K562 (cell line): ENCODE measurements around the gene LRRC10B. TPM values are rescaled to one million over a fixed set of nuclear protein-coding genes. Genes with fewer than 3 reads are reported as not detected.

Experiments used
- ATAC-seq: fragments of 200-7000 bp; cut with Tn5 transposase; 3 replicates; pipeline ENCODE4 v1.9.1; 2020; ENCODE audit warnings: moderate library complexity
- BruUV-seq: library from RNA; stranded (reverse); fragments of 400-500 nt; replicated peaks from 2 replicates; lab custom pipeline; 2021; lab: Mats Ljungman, UMichigan
- CTCF ChIA-PET: fragments of 300-600 bp; formaldehyde crosslinking; extraction: SDS; loops from one replicate; lab custom pipeline; 2021; ENCODE audit warnings: low intra/inter-chr PET ratio; lab: Yijun Ruan, JAX
- POLR2A ChIA-PET: fragments of 300-600, 350-650 bp; sonication (Branson Sonifier 250); formaldehyde crosslinking; extraction: SDS; loops from one replicate; lab custom pipeline; 2021; ENCODE audit warnings: antibody characterized with exemption, inconsistent platforms; lab: Yijun Ruan, JAX
- DNase-seq, 4 experiments: peaks; one replicate each; pipeline versions ENCODE4 v3.0.0 to v3.0.0-alpha.2; 2011 to 2018; ENCODE audit warnings: low spot score in 3 of 4, mixed read lengths in 3 of 4; ENCODE audit errors: extremely low read depth in 1 of 4
- FAIRE-seq: peaks from 2 replicates; lab custom pipeline; 2011; peaks lifted over from hg19 to GRCh38; lab: Jason Lieb, UNC
- H2AFZ ChIP-seq: 2 replicates; pipeline ENCODE4 v1.6.0; 2011; ENCODE audit warnings: low read depth, low read length, control low read depth, inconsistent platforms
- H3K27ac ChIP-seq: fragments of 200-600 bp; 3 replicates; pipeline ENCODE4 v1.8.0; 2011; ENCODE audit warnings: low read depth, mild to moderate bottlenecking, control low read depth, inconsistent platforms, low read length, moderate library complexity, mixed read lengths; ENCODE audit errors: extremely low read depth
- H3K27me3 ChIP-seq, 2 experiments: fragments of 300-600 bp in 1 of 2; 2 replicates in 1 of 2; 3 replicates in 1 of 2; pipeline versions ENCODE4 v1.6.0 to v1.8.0; 2011; ENCODE audit warnings: inconsistent platforms in 2 of 2, low read length in 2 of 2, mild to moderate bottlenecking in 1 of 2, mixed read lengths in 1 of 2, moderate library complexity in 1 of 2; ENCODE audit not compliant: control insufficient read depth in 2 of 2, insufficient read depth in 2 of 2
- H3K36me3 ChIP-seq: fragments of 300-600 bp; 3 replicates; pipeline ENCODE4 v1.8.0; 2011; ENCODE audit warnings: mild to moderate bottlenecking, low read length, inconsistent platforms; ENCODE audit not compliant: control insufficient read depth, insufficient read depth
- H3K4me1 ChIP-seq, 2 experiments: fragments of 200-600 bp in 1 of 2; replicated peaks in 1 of 2; 2 replicates in 1 of 2; 3 replicates in 1 of 2; pipeline versions ENCODE4 v1.5.1 to v1.8.0; 2011; ENCODE audit warnings: inconsistent platforms in 2 of 2, low read length in 2 of 2, mild to moderate bottlenecking in 1 of 2, mixed read lengths in 1 of 2, moderate library complexity in 1 of 2; ENCODE audit not compliant: control insufficient read depth in 2 of 2, insufficient read depth in 2 of 2
- H3K4me2 ChIP-seq: 2 replicates; pipeline ENCODE4 v1.6.1; 2011; ENCODE audit warnings: low read length, control low read depth, inconsistent platforms, mixed read lengths; ENCODE audit not compliant: insufficient read depth
- H3K4me3 ChIP-seq: fragments of 200-600 bp; sonication (generic), shearing (Covaris generic); 2 replicates; pipeline ENCODE4 v1.5.1; 2016; ENCODE audit warnings: control low read depth, inconsistent platforms
- H3K79me2 ChIP-seq: fragments of 200-600 bp; 3 replicates; pipeline ENCODE4 v1.8.0; 2011; ENCODE audit warnings: low read length, inconsistent platforms; ENCODE audit not compliant: control insufficient read depth, insufficient read depth
- H3K9ac ChIP-seq, 2 experiments: 2 replicates each; pipeline versions ENCODE4 v1.6.0 to v1.6.1; 2011; ENCODE audit warnings: low read depth in 2 of 2, low read length in 2 of 2, control low read depth in 1 of 2, inconsistent platforms in 1 of 2, mild to moderate bottlenecking in 1 of 2, mixed read lengths in 1 of 2; ENCODE audit not compliant: insufficient read depth in 1 of 2
- H3K9me1 ChIP-seq: one replicate; pipeline ENCODE4 v1.6.0; 2011; ENCODE audit warnings: inconsistent platforms, mild to moderate bottlenecking, low read length, moderate library complexity; ENCODE audit not compliant: control insufficient read depth, insufficient read depth
- H3K9me3 ChIP-seq: replicated peaks from 2 replicates; pipeline ENCODE4 v1.5.1; 2011; ENCODE audit warnings: low read depth, low read length, inconsistent platforms; ENCODE audit not compliant: control insufficient read depth, insufficient read depth
- H4K20me1 ChIP-seq: replicated peaks from 2 replicates; pipeline ENCODE4 v1.6.1; 2011; ENCODE audit warnings: low read length, inconsistent platforms, mixed read lengths; ENCODE audit not compliant: control insufficient read depth, insufficient read depth
- COPS2 ChIP-seq: fragments of 450-650 bp; conservative IDR thresholded peaks from 2 replicates; pipeline ENCODE4 v1.6.1; 2016; ENCODE audit warnings: mild to moderate bottlenecking, moderate library complexity
- SRSF7 ChIP-seq: fragments of 200-400 bp; formaldehyde crosslinking; optimal IDR thresholded peaks from 2 replicates; pipeline ENCODE3; 2017; ENCODE audit warnings: mild to moderate bottlenecking, low read depth, low read length
- TFAM ChIP-seq: fragments of 250-450 bp; sonication (Bioruptor Pico); conservative IDR thresholded peaks from 2 replicates; pipeline ENCODE4 v1.5.0; 2021; ENCODE audit warnings: mild to moderate bottlenecking, moderate library complexity
- WGBS: fragments of 100-300 bp; shearing (Covaris generic); methylation state at CpG from one replicate; pipeline ENCODE4 v1.1.6; 2016; ENCODE audit warnings: low coverage, mixed read lengths; ENCODE audit not compliant: insufficient coverage; ENCODE audit errors: missing lambda C conversion rate; 5-methylcytosine and 5-hydroxymethylcytosine counted together
- in situ Hi-C: fragments of 300-500 bp; cut with MboI; formaldehyde crosslinking; loops from 4 replicates; pipeline ENCODE4 v1.15.0; 2018; ENCODE audit warnings: inconsistent platforms, mixed read lengths
- intact Hi-C: fragments of 100-400 bp; cut with micrococcal nuclease; formaldehyde crosslinking; loops from 2 replicates; pipeline ENCODE4 v1.14.2; 2022
- polyA plus RNA-seq, 8 experiments: library from polyadenylated mRNA; depleted of rRNA in 4 of 8; stranded (reverse) in 5 of 8; unstranded in 3 of 8; fragments of >200 nt; fragmentation: Nextera tagmentation in 2 of 8; fragmentation: Illumina TruSeq in 1 of 8; extraction: Ambion mirVana in 2 of 8; extraction: Trizol in 1 of 8; gene quantifications; 2 replicates each; pipeline versions ENCODE4 v1.2.1 to v1.2.3, GENCODE V29; 2011 to 2014; ENCODE audit warnings: inconsistent platforms in 1 of 8, missing spikeins in 1 of 8
- total RNA-seq, 7 experiments: library from RNA; depleted of rRNA in 6 of 7; stranded (reverse); fragments of >200 nt in 6 of 7; fragmentation: Illumina TruSeq in 2 of 7; extraction: Trizol in 2 of 7; gene quantifications; 2 replicates each; pipeline versions ENCODE4 v1.2.1 to v1.2.3, GENCODE V29; 2011 to 2021; ENCODE audit warnings: low replicate concordance in 1 of 7

LRRC10B gene
- total and polyA plus RNA-seq, 9 of the 15 experiments (the other 6 are each of a cell fraction or from before 2014, with no cell fraction given), result 0.11 TPM; not detected in 8

- no TSS peak for BruUV-seq
- 0 out of 2 replicates have a peak, but pooled peaks cover 4% of the 10 kb centered on the region for H4K20me1 ChIP-seq
- ChIA-PET POLR2A (interaction anchor here (0.6 to 1.0 kb wide), 2 partner anchors 10 to 25 kb away, joined by 3 read pairs; no protein-coding TSS in a partner anchor), CTCF (no interaction called here)
- DNase-seq (no peak), ATAC-seq (no peak), FAIRE-seq (no peak)
- intact Hi-C loops (no loop called here), in situ Hi-C loops (no loop called here)
- H3K9ac ChIP-seq, result no peak overlapping the region
- H2AFZ ChIP-seq, result no peak overlapping the region
- TF ChIP-seq COPS2, result no peak
- no peak for TF ChIP-seq SRSF7
- no peak for TF ChIP-seq TFAM
- H3K27ac ChIP-seq, result no peak overlapping the region
- no peak overlapping the region for H3K4me3 ChIP-seq
- no peaks in the 10 kb centered on the region for H3K36me3 ChIP-seq
- H3K4me2 ChIP-seq, result no peak overlapping the region
- H3K79me2 ChIP-seq, result no peaks in the 10 kb centered on the region
- H3K27me3 ChIP-seq, result peaks cover 18 to 70% of the 10 kb centered on the region in 2 experiments
- peaks cover 4% of the 10 kb centered on the region for H3K9me1 ChIP-seq
- H3K4me1 ChIP-seq, result peaks cover 0 to 25% of the 10 kb centered on the region in 2 experiments; a peak in 3 of 5 replicates
- WGBS, result 11% methylated on average over 13 of the region's 14 CpGs
- no peaks in the 10 kb centered on the region for H3K9me3 ChIP-seq
Observed at GRCh38 chr11:61507012-61507768, 1.4 kb upstream of the LRRC10B start.
